ENCODE measurements around the gene APC2. TPM values are rescaled to one million over a fixed set of nuclear protein-coding genes. Genes with fewer than 3 reads are reported as not detected.
"Not testable (repeated sequence)": the region's sequence is repeated elsewhere in the genome, so short reads cannot be mapped to it uniquely, and the experiment has no call there.

Gene APC2
- total RNA-seq, 4 donors from 2014 or later, result 0.12 to 0.19 TPM; not detected in 2

GRCh38 chr19:1438035-1438932, 11.6 kb upstream of the APC2 start, which contains the start of gene RPS15:
RPS15 (plus strand) TSS chr19:1438396; CDS start chr19:1438426, 30 bp downstream.
- DNase-seq (ENCODE audit: low spot score), result peak; percentile 87
- ATAC-seq (ENCODE audit: low FRiP score), result peak; percentile 81

GRCh38 chr19:1438933-1439354, 11.0 kb upstream of the APC2 start:
- peak; percentile 18 for ATAC-seq (ENCODE audit: low FRiP score)
- TF ChIP-seq CTCF (IDR thresholded peaks at IDR 0.05), result no peak
- no peak for DNase-seq (ENCODE audit: low spot score)

More at GRCh38 chr19:1438035-1438932, 11.6 kb upstream of the APC2 start, which contains the start of gene RPS15:
- TF ChIP-seq CTCF (IDR thresholded peaks at IDR 0.05), result peak in 2 of 3 donors; percentile 77 to 87

- not testable (repeated sequence) for DNase-seq (ENCODE audit: low spot score); ATAC-seq (ENCODE audit: low FRiP score)
Measured at GRCh38 chr19:1439525-1440417, 10.2 kb upstream of the APC2 start.

DNA sequence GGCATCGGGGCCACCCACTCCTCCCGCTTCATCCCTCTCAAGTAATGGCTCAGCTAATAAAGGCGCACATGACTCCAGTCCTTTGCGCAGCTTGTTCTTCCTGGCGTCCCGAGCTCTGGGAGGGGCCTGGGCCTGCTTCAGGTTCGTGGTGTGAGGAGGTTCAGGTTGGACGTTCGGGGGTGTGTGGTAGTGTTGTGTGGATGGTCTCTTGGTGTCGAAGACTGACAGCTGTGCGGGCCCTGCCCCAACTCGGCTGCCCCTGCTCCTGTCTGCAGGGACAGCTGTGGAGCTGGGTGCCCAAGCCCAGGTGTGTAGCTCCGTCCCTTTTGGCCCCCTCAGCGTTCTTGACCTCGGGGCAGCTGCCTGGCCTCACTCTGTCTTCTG, 9.5 kb upstream of the APC2 start:
- no peak for TF ChIP-seq CTCF (IDR thresholded peaks at IDR 0.05)
- DNase-seq (ENCODE audit: low spot score) (no peak), ATAC-seq (ENCODE audit: low FRiP score) (no peak)

GRCh38 chr19:1441022-1441426, 8.9 kb upstream of the APC2 start:
- ATAC-seq (ENCODE audit: low FRiP score), result no peak
- TF ChIP-seq CTCF (IDR thresholded peaks at IDR 0.05), result no peak
- no peak for DNase-seq (ENCODE audit: low spot score)

DNA sequence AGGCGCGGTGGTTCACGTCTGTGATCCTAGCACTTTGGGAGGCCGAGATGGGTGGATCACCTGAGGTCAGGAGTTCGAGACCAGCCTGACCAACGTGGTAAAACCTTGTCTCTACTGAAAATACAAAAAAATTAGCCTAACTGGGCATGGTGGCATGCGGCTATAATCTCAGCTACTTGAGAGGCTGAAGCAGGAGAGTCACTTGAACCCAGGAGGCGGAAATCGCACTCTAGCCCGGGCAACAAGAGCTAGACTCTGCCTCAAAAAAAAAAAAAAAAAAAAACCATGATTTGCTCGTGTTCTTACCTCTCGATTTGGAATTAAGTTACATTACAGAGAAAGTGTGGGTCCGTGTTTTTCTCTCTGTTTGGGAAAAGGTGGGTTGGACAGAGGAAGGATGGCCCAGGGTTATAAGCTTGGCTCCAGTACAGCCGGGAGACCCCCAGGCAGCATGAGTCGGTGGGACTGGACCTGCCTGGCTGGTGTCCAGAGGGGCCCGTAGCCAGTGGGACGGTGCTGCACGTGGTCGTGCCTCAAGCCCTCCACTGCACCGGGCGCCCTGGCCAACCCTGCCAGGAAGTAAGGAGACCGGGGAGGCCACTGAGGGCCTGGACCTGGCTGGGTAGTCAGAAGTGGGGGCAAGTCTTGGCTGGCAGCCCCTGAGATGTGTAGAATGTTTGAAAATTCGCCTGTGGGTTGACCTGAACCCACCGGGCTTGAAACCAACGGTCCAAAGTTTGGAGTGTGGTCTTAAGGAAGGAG, 8.1 kb upstream of the APC2 start:
- TF ChIP-seq CTCF (IDR thresholded peaks at IDR 0.05), result no peak
- no peak for DNase-seq (ENCODE audit: low spot score)
- no peak for ATAC-seq (ENCODE audit: low FRiP score)

All from omental fat pad (tissue), 4 donors.